Parathyroid adenoma (tissue), 2 donors: ENCODE measurements around the gene LRRC4C.

Experiments
- H2AFZ ChIP-seq: fragments of 300-600 bp; sonication (generic); one replicate; pipeline ENCODE4 v1.7.0; 2017; ENCODE audit warnings: antibody characterized with exemption, mild to moderate bottlenecking
- H3K27ac ChIP-seq: fragments of 300-600 bp; sonication (generic); one replicate; pipeline ENCODE4 v1.7.0; 2017
- H3K27me3 ChIP-seq: fragments of 300-600 bp; sonication (generic); one replicate; pipeline ENCODE4 v1.7.0; 2017; ENCODE audit warnings: low read length; ENCODE audit not compliant: control insufficient read depth, insufficient read depth
- H3K36me3 ChIP-seq: fragments of 300-600 bp; sonication (generic); one replicate; pipeline ENCODE4 v1.7.0; 2017; ENCODE audit warnings: low read length; ENCODE audit not compliant: control insufficient read depth, insufficient read depth
- H3K4me1 ChIP-seq: fragments of 300-600 bp; sonication (generic); one replicate; pipeline ENCODE4 v1.7.0; 2017; ENCODE audit warnings: control low read depth
- H3K4me2 ChIP-seq: fragments of 300-600 bp; sonication (generic); one replicate; pipeline ENCODE4 v1.7.0; 2017; ENCODE audit warnings: low read length
- H3K4me3 ChIP-seq: fragments of 300-600 bp; sonication (generic); one replicate; pipeline ENCODE4 v1.7.0; 2017; ENCODE audit warnings: low read depth, low read length
- H3K79me2 ChIP-seq: fragments of 300-600 bp; sonication (generic); one replicate; pipeline ENCODE4 v1.7.0; 2017; ENCODE audit warnings: control low read depth
- H3K9ac ChIP-seq: fragments of 300-600 bp; sonication (generic); one replicate; pipeline ENCODE4 v1.7.0; 2017; ENCODE audit warnings: mild to moderate bottlenecking
- H3K9me3 ChIP-seq: fragments of 300-600 bp; sonication (generic); one replicate; pipeline ENCODE4 v1.7.0; 2017; ENCODE audit warnings: low read length; ENCODE audit not compliant: control insufficient read depth
- TF ChIP-seq, protein P1 (sequence below): fragments of 300-600 bp; sonication (generic); IDR thresholded peaks from one replicate; pipeline ENCODE4 v1.7.0; 2017; ENCODE audit warnings: antibody characterized with exemption, mild to moderate bottlenecking
- donor health status: primary hyperparathyroidism.

LRRC4C gene

DNA sequence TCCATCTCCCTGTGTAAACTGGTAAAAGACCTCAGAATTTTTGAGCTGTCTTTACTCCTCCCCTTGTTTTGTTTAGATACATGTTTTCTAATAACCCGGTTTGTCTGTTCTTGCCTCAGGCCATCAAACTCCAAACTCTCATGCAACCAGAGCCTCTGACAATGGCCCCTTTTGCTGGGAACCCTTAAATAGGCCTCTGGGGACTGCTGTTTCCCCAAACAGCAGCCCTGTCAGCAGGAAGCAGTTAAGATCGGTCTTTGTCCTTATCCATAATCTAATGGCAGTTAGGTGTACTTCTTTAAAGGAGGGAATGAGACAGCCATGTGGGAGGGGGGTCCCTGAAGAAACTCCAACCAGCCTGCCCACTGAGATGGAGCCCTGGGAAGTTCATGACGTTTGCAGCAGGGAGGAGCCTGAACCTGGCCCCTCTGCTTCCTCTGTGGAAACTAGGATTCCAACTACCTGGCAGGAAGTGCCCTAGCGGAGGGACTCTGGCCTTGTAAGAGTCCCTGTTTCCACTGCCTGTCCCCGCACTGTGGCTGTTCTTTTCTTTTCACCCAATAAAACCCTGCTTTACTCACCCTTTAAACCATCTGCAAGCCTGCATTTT, 1354.4 kb downstream of the LRRC4C start:
- Histone ChIP-seq H3K4me2 (no peak overlapping the region), H3K79me2 (no peaks in the 10 kb centered on the region), H2AFZ (no peak overlapping the region), H3K9me3 (no peaks in the 10 kb centered on the region), H3K27ac (no peak overlapping the region), H3K4me3 (no peak overlapping the region), H3K36me3 (no peaks in the 10 kb centered on the region), H3K4me1 (no peaks in the 10 kb centered on the region), H3K27me3 (no peaks in the 10 kb centered on the region), H3K9ac (no peak overlapping the region)
- TF ChIP-seq, protein P1, sequence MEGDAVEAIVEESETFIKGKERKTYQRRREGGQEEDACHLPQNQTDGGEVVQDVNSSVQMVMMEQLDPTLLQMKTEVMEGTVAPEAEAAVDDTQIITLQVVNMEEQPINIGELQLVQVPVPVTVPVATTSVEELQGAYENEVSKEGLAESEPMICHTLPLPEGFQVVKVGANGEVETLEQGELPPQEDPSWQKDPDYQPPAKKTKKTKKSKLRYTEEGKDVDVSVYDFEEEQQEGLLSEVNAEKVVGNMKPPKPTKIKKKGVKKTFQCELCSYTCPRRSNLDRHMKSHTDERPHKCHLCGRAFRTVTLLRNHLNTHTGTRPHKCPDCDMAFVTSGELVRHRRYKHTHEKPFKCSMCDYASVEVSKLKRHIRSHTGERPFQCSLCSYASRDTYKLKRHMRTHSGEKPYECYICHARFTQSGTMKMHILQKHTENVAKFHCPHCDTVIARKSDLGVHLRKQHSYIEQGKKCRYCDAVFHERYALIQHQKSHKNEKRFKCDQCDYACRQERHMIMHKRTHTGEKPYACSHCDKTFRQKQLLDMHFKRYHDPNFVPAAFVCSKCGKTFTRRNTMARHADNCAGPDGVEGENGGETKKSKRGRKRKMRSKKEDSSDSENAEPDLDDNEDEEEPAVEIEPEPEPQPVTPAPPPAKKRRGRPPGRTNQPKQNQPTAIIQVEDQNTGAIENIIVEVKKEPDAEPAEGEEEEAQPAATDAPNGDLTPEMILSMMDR: no peak

DNA sequence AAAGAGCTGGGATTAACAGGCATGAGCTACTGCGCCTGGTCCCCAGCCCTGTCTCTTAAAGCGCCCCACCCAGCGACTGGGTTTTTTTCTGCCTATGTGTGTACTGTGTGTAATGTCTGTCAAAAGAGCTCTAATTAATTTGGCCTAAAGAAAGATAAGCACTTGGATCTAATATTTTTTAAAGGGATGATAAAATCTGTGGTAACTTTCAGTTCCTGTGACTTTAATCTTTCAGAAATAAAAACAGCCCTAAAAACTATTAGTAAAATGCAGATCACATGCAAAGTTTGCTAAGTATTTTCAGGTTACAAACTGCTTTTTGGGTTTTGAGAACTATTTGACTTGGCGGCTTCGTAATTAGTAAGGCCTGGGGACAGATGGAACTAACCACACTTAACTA, 1358.7 kb downstream of the LRRC4C start:
- Histone ChIP-seq H2AFZ (no peak overlapping the region), H3K4me1 (no peaks in the 10 kb centered on the region), H3K9me3 (no peaks in the 10 kb centered on the region), H3K9ac (no peak overlapping the region), H3K27me3 (no peaks in the 10 kb centered on the region), H3K4me3 (no peak overlapping the region), H3K36me3 (no peaks in the 10 kb centered on the region), H3K79me2 (no peaks in the 10 kb centered on the region), H3K4me2 (no peak overlapping the region), H3K27ac (no peak overlapping the region)
- TF ChIP-seq, protein P1: no peak

DNA sequence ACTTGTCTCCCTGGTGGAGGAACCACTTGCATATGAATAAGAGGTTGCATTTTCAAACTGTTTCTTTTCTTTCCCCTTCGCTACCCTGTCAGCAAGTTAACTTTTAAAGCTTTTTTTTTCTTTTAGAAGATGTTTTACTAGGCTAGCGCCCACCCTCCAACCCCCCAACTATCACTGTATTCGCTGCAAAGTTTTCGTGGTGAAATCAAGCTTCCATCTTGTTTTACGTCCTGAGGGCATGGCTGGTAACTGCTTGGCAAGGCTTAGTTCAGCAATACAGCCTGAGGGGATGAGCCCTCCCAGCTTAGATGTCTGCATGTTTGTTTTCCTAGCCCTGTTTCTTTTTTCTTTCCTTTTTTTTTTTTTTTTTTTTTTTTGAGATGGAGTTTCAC, 1359.3 kb downstream of the LRRC4C start:
- H3K79me2 ChIP-seq: no peaks in the 10 kb centered on the region
- no peaks in the 10 kb centered on the region for H3K4me1 ChIP-seq
- no peak overlapping the region for H3K9ac ChIP-seq
- no peak overlapping the region for H3K4me2 ChIP-seq
- no peak overlapping the region for H2AFZ ChIP-seq
- TF ChIP-seq, protein P1: no peak
- H3K36me3 ChIP-seq: no peaks in the 10 kb centered on the region
- no peaks in the 10 kb centered on the region for H3K27me3 ChIP-seq
- H3K27ac ChIP-seq: no peak overlapping the region
- H3K9me3 ChIP-seq: no peaks in the 10 kb centered on the region
- H3K4me3 ChIP-seq: no peak overlapping the region

DNA sequence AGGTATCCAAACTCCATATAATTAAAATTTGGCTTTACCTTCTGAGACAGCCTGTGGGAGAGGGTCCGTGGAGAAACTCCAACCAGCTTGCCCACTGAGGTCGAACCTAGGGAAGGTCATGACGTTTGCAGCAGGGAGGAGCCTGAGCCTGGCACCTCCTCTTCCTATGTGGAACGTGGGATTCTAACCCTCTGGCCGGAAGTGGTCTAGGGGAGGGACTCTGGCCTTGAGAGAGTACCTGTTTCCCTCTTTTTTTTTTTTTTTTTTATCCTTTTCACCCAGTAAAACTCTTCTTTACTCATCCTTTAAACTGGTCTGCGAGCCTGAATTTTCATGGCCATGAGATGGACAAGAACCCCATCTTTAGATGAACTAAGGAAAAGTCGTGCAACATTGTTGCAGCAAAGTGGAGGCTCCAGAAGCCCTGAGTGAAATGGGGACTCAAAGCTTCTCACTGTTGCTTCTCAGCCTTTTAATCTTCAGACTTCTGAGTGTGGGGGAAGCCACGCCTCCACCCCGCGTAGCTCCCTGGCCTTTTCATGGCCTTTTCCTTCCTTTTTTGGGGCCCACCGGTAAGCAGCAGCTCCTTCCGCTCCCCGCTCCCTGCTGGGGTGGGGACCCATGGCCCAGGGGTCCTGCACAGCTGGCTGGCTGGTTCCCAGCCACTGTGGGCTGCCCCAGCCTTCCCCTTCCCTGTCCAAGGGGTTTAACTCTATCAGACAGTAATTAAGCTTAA, 1359.9 kb downstream of the LRRC4C start:
- TF ChIP-seq, protein P1: no peak
- H3K9ac ChIP-seq: no peak overlapping the region
- no peak overlapping the region for H2AFZ ChIP-seq
- H3K79me2 ChIP-seq: no peaks in the 10 kb centered on the region
- no peak overlapping the region for H3K4me3 ChIP-seq
- no peaks in the 10 kb centered on the region for H3K27me3 ChIP-seq
- H3K4me2 ChIP-seq: no peak overlapping the region
- H3K4me1 ChIP-seq: no peaks in the 10 kb centered on the region
- H3K9me3 ChIP-seq: no peaks in the 10 kb centered on the region
- H3K27ac ChIP-seq: no peak overlapping the region
- H3K36me3 ChIP-seq: no peaks in the 10 kb centered on the region

DNA sequence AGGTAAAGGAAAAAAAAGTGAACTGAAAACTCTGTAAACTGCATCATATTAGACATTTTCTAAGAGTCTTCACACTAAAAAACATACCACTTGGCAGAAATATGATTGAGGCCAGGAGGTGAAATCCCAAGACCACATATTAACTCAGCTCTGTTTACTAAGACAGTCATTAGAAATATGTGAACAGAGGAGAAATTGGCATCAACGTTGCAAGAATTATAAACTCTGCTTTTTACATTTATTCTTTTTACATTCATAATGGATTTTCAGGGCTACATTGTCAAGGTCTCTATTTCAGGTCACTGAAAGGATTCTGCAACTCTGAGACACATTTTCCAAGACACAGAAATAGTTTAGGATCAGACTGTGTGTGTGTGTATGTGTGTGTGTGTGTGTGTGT, 1364.0 kb downstream of the LRRC4C start:
- H3K36me3 ChIP-seq: no peaks in the 10 kb centered on the region
- TF ChIP-seq, protein P1: no peak
- no peaks in the 10 kb centered on the region for H3K27me3 ChIP-seq
- no peaks in the 10 kb centered on the region for H3K4me1 ChIP-seq
- H2AFZ ChIP-seq: no peak overlapping the region
- no peak overlapping the region for H3K4me3 ChIP-seq
- no peaks in the 10 kb centered on the region for H3K79me2 ChIP-seq
- H3K9me3 ChIP-seq: no peaks in the 10 kb centered on the region
- H3K4me2 ChIP-seq: no peak overlapping the region
- no peak overlapping the region for H3K9ac ChIP-seq
- no peak overlapping the region for H3K27ac ChIP-seq
